ENCODE data around the gene TMEM178B.
"Not testable (repeated sequence)": the region's sequence is repeated elsewhere in the genome, so short reads cannot be mapped to it uniquely, and the experiment has no call there.

The TMEM178B gene

GRCh38 chr7:141113131-141113530 is 39.3 kb downstream of the TMEM178B start:
- no peak overlapping the region for H3K4me3 ChIP-seq (ENCODE audit: low read depth, low read length)
- TF ChIP-seq CTCF (IDR thresholded peaks at IDR 0.05; ENCODE audit: low read depth, low read length): no peak

- TF ChIP-seq CTCF (IDR thresholded peaks at IDR 0.05; ENCODE audit: low read depth, low read length): no peak
- no peak overlapping the region for H3K4me3 ChIP-seq (ENCODE audit: low read depth, low read length)
These were observed 40.3 kb downstream of the TMEM178B start for GRCh38 chr7:141114029-141114664.

GRCh38 chr7:141115965-141116364 is 42.1 kb downstream of the TMEM178B start:
- TF ChIP-seq CTCF (IDR thresholded peaks at IDR 0.05; ENCODE audit: low read depth, low read length): no peak

GRCh38 chr7:141116661-141117060 is 42.8 kb downstream of the TMEM178B start:
- not testable (repeated sequence) for H3K4me3 ChIP-seq (ENCODE audit: low read depth, low read length)

More at GRCh38 chr7:141115965-141116364, 42.1 kb downstream of the TMEM178B start:
- H3K4me3 ChIP-seq (ENCODE audit: low read depth, low read length): no peak overlapping the region

GRCh38 chr7:141118767-141119166 is 44.9 kb downstream of the TMEM178B start:
- no peak overlapping the region for H3K4me3 ChIP-seq (ENCODE audit: low read depth, low read length)
- TF ChIP-seq CTCF (IDR thresholded peaks at IDR 0.05; ENCODE audit: low read depth, low read length): no peak

- TF ChIP-seq CTCF (IDR thresholded peaks at IDR 0.05; ENCODE audit: low read depth, low read length): no peak
- H3K4me3 ChIP-seq (ENCODE audit: low read depth, low read length): no peak overlapping the region
These were observed 45.3 kb downstream of the TMEM178B start for GRCh38 chr7:141119187-141119586.

- H3K4me3 ChIP-seq (ENCODE audit: low read depth, low read length): no peak overlapping the region
- no peak for TF ChIP-seq CTCF (IDR thresholded peaks at IDR 0.05; ENCODE audit: low read depth, low read length)
These were observed 48.9 kb downstream of the TMEM178B start for GRCh38 chr7:141122736-141123135.

GRCh38 chr7:141123522-141123921 is 49.7 kb downstream of the TMEM178B start:
- no peak for TF ChIP-seq CTCF (IDR thresholded peaks at IDR 0.05; ENCODE audit: low read depth, low read length)
- no peak overlapping the region for H3K4me3 ChIP-seq (ENCODE audit: low read depth, low read length)
